Inflammatory macrophage treated with lipopolysaccharide for 1 hour (primary cell): ENCODE results near the gene EFHC1.
"Not testable (repeated sequence)": the region's sequence is repeated elsewhere in the genome, so short reads cannot be mapped to it uniquely, and the experiment has no call there.

Experiments used
- DNase-seq, 2 donors: peaks; one replicate each; pipeline ENCODE4 v3.0.0-alpha.2; 2020 to 2022

Gene EFHC1, protein sequence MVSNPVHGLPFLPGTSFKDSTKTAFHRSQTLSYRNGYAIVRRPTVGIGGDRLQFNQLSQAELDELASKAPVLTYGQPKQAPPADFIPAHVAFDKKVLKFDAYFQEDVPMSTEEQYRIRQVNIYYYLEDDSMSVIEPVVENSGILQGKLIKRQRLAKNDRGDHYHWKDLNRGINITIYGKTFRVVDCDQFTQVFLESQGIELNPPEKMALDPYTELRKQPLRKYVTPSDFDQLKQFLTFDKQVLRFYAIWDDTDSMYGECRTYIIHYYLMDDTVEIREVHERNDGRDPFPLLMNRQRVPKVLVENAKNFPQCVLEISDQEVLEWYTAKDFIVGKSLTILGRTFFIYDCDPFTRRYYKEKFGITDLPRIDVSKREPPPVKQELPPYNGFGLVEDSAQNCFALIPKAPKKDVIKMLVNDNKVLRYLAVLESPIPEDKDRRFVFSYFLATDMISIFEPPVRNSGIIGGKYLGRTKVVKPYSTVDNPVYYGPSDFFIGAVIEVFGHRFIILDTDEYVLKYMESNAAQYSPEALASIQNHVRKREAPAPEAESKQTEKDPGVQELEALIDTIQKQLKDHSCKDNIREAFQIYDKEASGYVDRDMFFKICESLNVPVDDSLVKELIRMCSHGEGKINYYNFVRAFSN

DNA sequence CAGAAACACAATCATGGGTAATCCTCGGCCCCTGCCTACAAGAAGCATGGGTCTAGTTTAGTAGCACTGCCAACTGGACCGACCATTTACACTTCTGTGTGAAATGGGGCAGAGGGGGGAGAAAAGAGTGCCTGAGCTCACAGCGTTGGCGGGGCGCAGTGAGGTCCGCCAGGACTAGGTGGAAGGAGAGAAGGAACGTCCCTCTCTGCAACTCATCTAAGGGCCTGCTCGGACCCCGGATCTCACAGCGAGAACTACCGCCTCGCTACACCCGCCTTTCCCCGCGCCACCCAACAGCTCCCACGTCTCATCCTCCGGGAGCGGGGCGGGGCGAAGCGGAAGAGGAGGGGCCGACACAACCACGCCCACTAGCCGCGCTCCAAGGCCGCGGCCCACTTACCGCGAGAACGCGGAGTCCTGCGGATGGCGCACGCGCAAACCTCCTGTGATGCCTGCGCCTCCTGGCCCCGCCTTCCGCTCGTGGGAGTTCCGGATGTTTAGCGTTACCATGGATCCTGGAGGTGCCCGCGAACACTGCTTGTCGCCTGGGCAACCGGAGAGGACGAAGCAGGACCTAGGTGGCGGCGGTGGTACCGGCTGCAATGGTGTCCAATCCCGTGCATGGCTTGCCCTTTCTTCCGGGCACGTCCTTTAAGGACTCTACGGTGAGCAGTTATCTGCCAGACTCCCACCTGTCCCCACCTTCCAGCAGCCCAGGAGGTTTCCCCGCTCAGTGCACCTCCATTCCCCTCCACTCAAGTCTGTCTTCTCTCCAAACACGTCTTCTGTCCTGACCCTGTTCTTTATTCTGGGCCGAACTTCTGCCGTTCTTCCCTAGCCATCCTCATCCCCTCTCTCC, at the start of gene EFHC1:
TSS of gene EFHC1 (plus strand) at position 534 of the 859 bp plus-strand sequence. CDS start at position 603, 69 bp downstream.
- peak; percentile 95 to 98 for DNase-seq

DNA sequence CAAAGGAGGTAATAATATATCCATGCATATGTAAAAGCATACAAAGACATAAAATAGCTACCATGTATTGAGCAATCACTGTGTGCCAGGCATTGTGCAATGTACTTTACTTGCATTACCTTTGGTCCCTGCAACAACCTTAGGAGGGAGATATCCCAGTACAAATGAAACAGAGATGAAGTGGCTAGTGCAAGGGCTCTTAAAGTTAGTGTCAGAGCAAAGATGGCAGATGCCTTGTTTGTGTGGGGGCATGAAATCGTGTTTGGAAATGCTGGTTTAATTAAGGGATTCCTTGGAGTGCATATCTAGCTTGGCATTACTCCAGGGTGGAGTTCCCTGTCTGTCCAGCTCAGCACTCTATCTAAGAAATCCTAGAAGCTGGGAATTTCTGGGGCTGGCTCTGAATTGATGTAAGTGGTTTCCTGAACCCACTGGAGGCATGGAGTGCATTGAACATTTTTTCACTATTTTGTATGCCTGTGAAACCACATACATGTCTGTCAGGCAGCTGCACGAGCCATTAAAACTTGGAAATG, 48.4 kb upstream of the EFHC1 start:
- no peak for DNase-seq

DNA sequence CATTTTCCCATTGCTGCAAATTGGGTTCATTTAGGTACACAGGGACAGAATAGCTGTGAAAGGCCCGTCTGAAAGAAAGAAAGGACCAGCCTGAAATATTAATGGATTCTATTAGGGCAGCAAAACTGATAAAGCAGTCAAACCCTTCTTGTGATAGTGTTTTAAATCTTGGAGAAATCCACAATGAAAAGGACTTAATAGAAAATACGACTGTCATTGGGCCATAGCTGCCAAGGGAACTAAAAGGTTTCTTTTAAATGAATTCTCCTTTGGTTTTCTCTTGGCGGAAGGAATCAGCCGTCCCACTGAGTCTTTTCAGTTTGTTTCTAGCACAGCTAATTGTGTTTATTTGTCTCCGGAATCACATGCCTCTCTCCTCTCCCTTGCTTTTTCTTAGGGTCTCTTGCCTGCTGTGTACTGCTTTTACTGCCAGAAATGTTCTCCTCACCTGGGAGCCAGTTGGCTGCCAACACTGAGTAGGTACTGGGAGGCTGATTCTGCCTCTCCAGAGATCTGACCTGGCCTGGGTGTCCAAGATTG, 46.9 kb upstream of the EFHC1 start:
- no peak for DNase-seq

DNA sequence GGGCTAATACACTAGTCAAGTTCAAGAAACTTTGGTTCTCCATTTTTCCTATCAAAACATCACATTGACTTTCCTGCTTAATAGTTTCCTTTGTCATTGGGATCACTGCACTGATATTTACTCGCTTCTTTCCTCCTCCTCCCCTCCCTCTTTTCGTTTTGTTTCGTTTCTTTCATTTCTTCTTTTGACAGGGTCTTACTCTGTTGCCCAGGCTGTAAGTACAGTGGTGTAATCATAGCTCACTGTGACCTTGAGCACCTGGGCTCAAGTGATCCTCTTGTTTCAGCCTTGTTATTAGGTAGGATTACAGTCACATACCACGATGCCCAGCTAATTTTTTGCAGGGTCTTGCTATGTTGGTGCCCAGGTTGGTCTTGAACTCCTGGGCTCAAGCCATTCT, 45.9 kb upstream of the EFHC1 start:
- DNase-seq: no peak

DNA sequence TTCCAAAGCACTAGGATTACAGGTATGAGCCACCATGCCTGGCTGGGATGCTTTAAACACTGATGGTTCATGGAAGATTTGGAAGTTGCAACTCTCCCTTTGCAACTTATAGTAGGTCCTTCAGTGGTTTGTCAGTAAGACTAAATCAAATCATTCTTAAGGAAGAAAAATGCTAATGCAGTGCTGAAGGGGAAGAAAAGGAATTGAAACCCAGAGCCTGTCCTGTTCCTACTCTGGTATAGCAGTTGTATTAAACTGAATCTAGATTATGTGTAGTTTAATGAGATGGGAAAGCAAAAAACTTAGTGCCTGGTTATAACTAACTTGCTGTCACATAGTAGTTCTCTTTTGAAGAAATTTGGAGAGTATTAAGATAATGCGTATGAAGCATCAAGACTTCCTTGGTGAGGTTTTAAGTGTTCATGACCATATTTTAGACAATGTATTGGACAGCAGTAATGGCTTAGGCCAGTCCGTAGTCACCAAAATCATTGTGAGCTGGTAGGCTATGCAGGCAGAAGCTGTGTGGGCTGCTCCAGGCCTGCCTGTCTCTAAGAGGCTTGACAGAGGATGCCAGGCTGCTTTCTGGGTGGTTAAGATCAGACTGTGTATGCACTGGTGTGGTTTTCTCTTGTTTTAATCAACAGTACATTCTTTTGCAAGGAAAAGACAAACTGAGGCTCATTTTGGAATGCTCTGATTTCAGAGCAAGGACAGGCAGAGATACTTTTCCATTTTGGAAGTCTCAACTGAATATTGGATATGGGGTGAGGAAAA, 44.2 kb upstream of the EFHC1 start:
- no peak for DNase-seq

DNA sequence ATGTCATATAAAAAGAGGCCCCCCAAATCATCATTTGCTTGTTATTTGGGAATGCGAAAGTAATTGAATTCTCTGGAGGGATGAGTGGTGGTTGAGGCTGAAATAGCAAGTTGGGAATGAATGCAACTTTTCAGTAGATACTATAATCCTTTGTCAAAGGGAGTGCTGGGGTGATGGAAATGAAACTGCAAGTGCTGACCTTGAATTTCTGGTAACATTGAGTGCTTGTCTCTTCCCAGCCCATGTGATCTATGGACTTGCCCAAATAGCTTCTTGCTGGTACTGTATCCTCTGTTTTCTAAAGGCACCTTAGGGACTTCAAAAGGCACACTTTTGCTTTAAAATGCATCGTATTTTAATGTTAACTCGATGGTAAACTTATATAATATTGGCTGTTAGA, 43.4 kb upstream of the EFHC1 start:
- DNase-seq: no peak

DNA sequence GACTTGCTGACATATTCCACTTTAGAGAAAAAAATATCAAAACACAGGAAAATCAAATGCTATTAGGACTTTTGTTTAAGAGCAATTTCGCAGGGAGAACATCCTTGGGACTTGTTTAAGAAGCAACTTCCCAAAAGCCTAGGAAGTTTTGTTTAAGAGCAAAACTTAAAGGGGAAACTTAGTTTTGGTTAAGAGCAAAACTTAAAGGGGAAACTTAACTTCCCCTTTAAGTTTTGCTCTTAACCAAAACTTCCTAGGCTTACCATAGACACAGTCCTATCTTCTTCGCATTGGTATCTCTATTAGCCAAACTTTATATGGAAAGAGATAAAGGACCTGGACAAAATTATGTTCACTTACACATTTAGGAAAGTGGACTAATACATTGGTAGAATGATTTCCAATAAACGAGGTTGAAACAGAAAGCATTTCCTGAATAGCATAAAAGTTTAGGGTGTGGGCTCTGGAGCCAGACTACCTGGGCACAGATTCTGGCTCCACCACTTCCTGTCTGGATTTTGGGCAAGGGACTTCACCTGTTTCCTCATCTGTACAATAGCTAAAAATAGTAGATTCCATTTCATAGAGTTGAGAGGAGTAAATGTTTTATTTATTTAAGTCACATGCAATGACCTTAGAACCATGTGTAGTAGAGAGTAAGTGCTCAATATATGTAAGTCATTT, 42.5 kb upstream of the EFHC1 start:
- DNase-seq: peak in 1 of 2 donors; percentile 51

DNA sequence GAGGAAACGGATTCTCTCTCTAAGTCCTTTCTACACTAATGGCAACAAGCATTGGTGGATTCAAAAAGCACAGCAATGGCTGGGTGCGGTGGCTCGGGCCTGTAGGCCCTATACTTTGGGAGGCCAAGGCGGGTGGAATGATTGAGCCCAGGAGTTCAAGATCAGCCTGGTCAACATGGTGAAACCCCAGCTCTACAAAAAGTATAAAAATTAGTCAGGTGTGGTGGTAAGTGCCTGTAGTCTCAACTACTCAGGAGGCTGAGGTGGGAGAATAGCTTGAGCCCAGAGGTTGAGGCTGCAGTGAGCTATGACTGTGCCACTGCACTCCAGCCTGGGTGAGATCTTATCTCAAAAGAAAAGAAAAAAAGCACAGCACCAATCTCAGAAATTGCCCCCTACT, 38.9 kb upstream of the EFHC1 start:
- no peak for DNase-seq

DNA sequence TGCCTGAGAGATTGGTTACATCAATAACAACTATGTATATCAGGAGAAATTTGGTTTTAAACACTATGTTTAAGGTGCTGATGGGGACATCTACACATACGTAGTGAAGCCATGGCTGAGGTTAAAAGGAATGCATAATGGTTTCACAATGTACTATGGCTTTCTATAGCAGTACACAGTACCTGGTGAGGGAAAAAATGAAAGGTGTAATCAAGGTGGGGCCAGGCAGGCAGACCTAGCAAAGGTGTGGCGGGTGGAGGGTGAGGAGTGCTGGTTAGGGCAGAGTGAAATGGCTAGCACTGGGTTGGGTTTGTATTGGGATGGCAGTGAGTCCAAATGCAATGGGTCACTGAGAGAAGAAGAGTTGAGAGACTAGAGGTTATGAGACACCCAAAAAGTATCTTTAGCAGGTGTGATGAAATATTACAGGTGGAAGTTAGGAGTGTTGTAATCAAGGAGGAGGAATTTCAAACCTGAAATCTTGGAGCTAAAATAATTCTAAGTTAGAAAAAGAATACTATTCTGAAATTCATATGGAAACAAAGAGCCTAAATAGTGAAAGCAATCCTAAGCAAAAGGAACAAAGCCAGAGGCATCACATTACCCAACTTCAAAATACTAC, 35.9 kb upstream of the EFHC1 start:
- no peak for DNase-seq

DNA sequence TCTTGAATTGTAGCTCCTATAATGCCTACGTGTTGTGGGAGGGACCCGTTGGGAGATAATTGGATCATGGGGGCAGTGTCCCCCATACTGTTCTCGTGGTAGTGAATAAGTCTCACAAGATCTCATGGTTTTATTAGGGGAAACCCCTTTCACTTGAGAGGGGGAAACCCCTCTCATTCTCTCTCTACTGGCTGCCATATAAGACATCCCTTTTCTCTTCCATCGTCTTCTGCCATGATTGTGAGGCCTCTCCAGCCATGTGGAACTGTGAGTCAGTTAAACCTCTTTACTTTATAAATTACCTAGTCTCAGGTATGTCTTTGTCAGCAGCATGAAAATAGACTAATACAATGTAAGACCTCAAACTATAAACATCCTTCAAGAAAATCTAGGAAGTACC, 35.1 kb upstream of the EFHC1 start:
- no peak for DNase-seq

DNA sequence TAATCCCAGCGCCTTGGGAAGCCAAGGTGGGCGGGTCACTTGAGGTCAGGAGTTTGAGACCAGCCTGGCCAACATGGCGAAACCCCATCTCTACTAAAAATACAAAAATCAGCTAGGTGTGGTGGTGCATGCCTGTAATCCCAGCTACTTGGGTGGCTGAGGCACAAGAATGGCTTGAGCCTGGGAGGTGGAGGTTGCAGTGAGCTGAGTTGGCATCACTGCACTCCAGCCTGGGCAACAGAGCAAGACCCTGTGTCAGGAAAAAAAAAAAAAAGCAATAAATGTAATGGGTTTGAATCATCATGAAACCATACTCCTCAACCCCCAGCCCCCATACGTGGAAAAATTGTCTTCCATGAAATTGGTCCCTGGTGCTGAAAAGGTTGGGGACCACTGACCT, 32.0 kb upstream of the EFHC1 start:
- DNase-seq: not testable (repeated sequence)

DNA sequence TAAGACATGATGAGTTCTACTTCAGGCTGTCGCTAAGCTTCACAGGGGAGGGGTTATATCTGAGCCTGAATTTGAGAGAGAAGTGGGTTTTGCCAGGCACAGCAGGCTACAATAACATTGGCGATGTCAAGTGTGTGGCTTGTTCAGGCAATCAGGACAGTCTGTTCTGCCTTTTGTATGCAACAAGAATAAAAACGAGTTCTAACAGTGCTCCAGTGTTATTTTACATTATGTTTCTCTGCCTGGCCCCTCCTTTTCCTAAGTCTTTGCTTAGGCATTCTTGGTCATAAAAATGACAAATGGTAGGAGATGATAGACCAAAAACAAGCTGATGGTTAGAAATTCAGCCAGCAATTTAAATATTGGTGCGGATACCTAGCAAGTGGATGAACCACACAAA, 31.4 kb upstream of the EFHC1 start:
- no peak for DNase-seq

DNA sequence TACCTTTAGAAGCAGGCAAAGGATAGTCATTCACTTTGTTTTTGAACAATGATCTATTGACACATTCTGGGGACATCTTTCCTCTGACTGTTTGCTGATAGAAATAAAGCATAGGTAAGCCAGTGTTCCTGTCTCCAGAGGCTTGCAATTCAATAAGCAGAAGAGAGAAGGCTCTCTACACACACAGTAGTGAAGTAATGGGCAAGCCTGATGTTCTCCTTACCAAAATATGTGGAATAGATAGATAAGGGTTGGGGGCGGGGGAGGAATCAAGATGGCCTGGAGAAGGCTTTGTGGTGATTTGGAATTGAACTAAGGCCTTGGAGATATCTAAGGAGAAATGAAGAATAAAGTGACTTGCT, 30.9 kb upstream of the EFHC1 start:
- no peak for DNase-seq

DNA sequence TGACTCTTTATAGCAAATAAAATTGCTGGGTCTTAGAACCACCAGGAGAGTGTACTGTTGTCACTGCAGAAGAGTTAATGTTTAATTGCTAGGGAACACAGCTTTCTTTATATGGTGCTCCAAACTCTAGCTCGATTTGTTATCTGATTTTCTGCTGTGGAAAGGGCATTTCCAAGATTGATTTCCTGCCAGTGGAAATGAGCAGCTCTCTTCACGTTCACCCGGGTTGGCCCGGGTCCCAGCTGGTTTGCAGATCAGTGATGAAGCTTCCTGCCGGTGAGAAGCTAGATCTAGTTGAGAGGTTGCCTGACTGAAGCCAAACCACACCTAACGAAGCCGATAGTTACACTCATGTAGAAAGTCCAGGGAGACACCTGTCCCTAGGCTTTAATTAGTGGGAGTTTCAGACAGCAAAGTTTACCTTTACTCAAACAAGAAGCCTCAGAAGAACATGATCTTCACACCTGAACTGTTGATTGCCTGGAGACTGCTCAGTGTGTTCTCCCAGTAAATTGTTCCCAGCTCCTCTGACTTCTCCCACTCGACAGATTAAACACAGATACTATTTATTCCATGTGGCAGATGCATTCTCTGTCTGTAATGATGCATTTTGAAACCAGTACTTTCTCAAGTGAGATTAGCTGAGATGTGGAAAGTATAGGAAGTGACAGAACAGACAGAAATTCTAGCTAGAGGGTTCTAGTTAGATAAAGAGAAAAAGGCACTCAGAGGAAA, 30.3 kb upstream of the EFHC1 start:
- no peak for DNase-seq

DNA sequence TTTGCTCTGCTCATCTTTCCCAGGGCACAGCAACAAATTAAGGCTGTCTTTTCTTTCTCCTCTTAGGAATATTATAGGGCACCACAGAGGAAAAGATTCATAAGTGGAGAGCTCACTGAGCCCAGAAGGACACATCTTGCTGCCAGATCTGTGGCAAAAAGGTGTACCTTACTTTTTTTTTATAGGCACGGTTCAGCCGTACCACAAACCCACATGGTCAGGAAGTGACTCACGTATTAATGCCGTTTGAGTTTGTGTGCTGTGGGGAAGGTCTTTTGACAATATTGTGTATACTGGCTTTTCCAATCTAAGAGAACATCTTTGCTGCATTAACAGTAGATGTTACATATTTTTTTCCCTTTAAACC, 29.8 kb upstream of the EFHC1 start:
- DNase-seq: no peak

DNA sequence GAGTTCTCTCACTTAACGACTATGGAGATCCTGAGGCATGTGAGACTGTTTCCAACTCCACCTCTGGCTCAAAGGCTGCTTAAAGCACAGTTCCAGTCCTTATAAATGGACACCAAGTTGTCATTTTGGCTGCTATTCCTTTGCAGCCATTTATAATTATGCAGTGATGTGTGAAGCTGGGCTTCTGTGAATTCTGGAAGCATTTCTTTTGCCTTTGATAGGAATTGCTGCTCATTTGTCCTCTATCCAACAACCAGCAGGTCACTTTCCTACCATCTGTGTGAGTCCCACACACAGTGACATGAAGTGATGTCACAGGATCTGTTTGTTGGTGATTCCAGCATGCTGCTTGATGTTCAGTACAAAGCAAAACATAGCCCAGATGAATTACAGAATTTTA, 28.5 kb upstream of the EFHC1 start:
- no peak for DNase-seq

DNA sequence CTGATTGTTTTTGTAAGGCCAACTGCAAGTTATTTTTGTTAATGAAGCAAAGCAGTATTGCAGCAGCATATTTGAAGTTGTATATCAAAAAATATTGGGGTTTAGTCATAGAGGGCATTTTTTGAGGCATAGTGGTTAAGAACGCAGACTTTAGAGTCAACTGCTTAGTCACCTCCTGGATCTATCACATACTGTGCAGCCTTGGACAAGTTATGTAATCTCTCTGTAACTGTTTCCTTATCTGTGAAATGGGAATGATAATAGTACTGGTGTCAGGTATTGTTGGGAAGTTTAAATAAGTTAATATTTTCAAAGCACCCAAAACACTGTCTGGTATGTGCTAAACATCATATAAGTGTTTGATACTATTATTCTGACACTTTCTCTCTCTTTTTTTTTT, 27.2 kb upstream of the EFHC1 start:
- DNase-seq: no peak

DNA sequence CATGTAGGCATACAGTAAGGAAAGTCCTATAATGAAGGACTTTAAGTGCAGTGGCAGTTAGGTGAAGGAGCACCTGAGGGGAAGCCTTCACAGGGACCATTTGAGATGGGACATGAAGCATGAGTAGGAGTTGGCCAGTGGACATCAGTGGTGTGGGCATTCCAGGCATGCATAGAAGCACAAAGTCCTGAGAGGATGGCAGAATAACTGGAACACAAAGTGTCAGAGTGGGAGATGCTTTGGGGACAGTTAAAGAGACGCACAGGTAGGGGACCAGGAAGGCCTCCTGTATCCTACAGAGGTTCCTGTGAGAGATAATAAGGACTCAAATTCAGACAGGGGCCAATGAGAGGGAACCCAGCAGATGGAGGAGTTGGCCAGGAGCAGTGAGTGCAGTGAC, 26.4 kb upstream of the EFHC1 start:
- DNase-seq: no peak

DNA sequence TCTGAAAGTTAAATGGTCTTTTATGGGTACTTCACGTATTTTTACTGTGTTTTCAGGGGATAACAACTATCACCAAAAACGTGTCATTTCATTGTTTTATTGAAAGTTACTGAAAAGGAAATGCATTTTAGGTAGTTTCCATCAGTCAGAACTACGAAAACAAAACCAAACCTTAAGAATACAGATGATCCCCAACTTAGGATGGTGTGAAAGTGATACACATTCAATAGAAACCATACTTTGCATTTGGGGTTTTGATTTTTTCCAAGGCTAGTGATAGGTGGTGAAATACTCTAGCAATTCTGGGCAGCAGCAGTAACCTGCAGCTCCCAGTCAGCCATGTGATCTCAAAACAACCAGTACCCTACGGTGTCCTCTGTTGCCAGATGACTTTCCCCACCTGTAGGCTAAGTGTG, 25.9 kb upstream of the EFHC1 start:
- DNase-seq: no peak

DNA sequence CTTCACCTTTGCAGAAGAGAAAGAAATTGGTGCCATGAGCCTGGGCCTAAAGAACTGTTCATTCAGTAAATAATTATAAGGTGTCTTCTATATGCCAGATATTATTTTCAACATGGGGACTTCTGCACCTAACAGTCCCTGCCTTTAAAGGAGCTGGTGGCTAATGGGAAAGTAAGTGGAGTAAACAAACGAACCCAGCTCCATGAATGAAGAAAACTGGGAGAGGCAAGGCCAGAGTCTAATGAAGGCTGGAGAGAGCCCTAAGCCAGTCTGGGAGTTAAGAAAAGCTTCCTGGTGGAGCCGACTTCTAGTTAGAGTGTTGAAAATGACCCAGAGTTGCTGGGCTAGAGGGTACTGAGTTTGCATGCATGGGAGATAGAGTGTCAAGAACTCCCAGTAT, 24.2 kb upstream of the EFHC1 start:
- DNase-seq: no peak
